SK-N-DZ (cell line): Measurements from ENCODE around the gene DDO.

ENCODE experiments used
- DNase-seq: peaks from one replicate; pipeline ENCODE4 v3.0.0-alpha.2; 2015; ENCODE audit warnings: low spot score

DDO gene

GRCh38 chr6:110421749-110422443 is 6.5 kb upstream of the DDO start:
- no peak for DNase-seq

GRCh38 chr6:110419028-110419739 is 3.8 kb upstream of the DDO start:
- DNase-seq = no peak

- DNase-seq = no peak
These were observed 3.2 kb upstream of the DDO start for GRCh38 chr6:110418594-110418993.

GRCh38 chr6:110414669-110415068 is 706 bp downstream of the DDO start:
- DNase-seq = no peak

- peak; percentile 63 for DNase-seq
These were observed 3.0 kb downstream of the DDO start for GRCh38 chr6:110412360-110412759.

- DNase-seq = no peak
These were observed 4.9 kb downstream of the DDO start for GRCh38 chr6:110410511-110410910.

- DNase-seq = no peak
These were observed 5.6 kb downstream of the DDO start for GRCh38 chr6:110409794-110410193.

- peak; percentile 24 for DNase-seq
These were observed 6.5 kb downstream of the DDO start for GRCh38 chr6:110408901-110409300.

- no peak for DNase-seq
These were observed 10.8 kb downstream of the DDO start for GRCh38 chr6:110404607-110405006.

- DNase-seq = no peak
These were observed 13.7 kb downstream of the DDO start for GRCh38 chr6:110401585-110402176.

GRCh38 chr6:110400208-110400607 is 15.2 kb downstream of the DDO start:
- DNase-seq = no peak

GRCh38 chr6:110399219-110400071 is 15.9 kb downstream of the DDO start:
- DNase-seq = no peak

GRCh38 chr6:110398778-110399177 is 16.6 kb downstream of the DDO start:
- no peak for DNase-seq

GRCh38 chr6:110395221-110395620 is 20.2 kb downstream of the DDO start:
- no peak for DNase-seq

GRCh38 chr6:110394409-110394808 is 21.0 kb downstream of the DDO start:
- no peak for DNase-seq

GRCh38 chr6:110392727-110393126 is 22.6 kb downstream of the DDO start:
- DNase-seq = peak; percentile 45

GRCh38 chr6:110390404-110390803 is 25.0 kb downstream of the DDO start:
- no peak for DNase-seq

- DNase-seq = no peak
These were observed 25.5 kb downstream of the DDO start for GRCh38 chr6:110389689-110390382.

GRCh38 chr6:110387986-110388385 is 27.4 kb downstream of the DDO start:
- DNase-seq = no peak

GRCh38 chr6:110385458-110385863 is 29.9 kb downstream of the DDO start:
- no peak for DNase-seq

- DNase-seq = no peak
These were observed 36.8 kb downstream of the DDO start for GRCh38 chr6:110378552-110378951.
